Limb (tissue), 2 donors: Measurements from ENCODE around the gene NINL.
A peak's percentile ranks its signal among the peaks of the same experiment; 100 is the strongest.
"Not testable (repeated sequence)": the region's sequence is repeated elsewhere in the genome, so short reads cannot be mapped to it uniquely, and the experiment has no call there.

Source experiments
- DNase-seq, 2 donors: peaks; one replicate each; pipeline ENCODE4 v3.0.0-alpha.2; 2016; ENCODE audit errors: extremely low spot score in 2 of 2

Gene NINL

DNA sequence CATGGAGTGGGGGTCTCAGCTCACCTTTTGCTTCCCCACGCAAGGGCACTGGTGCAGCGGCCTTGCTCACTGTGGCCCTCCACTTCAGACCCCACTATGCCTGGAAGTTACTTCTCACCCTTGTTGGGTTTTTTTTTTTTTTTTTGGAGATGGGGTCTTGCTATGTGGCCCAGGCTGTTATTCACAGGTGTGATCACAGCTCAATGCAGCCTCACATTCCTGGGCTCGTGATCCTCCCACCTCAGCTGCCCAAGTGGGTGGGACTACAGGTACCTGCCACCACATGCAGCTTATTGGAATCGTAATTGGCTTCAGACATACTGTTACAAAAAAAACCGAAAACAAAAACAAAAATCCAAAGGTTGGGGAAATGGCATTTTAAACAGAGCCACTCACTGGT, 32.4 kb downstream of the NINL start:
- DNase-seq = no peak

DNA sequence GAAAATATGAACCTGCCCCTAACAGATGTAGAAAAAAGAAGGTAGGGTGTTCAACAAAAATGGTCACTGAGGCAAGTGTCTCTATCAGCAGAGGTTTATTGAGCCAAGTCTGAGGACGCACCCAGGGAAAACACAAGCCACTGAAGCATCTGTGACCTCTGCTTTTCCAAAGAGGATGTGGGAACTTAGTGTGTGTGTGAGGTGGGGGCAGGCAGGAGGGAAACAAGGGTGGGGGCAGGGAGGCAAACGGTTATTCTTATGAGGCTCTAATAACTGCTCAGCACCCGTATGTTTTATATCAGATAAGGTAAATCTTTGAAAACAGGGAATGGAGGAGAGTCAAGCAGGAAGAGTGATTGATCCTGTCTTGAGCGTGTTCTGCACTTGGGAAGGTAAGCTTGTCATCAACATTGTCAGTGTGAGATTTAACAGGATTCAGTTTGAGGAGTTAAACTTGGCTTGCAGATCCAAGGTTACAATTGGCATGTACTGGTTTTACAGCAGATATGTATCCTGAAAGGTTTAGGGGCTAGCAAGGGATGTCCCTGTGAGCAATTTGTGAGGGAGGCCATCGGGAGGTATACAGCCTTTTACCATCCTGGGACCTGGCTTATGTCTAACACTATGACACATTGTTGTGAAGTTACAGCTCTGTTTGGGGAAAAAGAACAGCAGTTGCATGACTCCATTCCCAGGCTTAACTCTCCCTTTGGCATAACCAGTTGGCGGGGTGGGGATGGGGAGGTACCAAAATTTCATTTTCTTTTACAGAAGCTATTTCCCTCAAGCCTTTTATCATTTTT, 33.7 kb downstream of the NINL start:
- no peak for DNase-seq

- not testable (repeated sequence) for DNase-seq
Observed at GRCh38 chr20:25550645-25551337, 34.5 kb downstream of the NINL start.

DNA sequence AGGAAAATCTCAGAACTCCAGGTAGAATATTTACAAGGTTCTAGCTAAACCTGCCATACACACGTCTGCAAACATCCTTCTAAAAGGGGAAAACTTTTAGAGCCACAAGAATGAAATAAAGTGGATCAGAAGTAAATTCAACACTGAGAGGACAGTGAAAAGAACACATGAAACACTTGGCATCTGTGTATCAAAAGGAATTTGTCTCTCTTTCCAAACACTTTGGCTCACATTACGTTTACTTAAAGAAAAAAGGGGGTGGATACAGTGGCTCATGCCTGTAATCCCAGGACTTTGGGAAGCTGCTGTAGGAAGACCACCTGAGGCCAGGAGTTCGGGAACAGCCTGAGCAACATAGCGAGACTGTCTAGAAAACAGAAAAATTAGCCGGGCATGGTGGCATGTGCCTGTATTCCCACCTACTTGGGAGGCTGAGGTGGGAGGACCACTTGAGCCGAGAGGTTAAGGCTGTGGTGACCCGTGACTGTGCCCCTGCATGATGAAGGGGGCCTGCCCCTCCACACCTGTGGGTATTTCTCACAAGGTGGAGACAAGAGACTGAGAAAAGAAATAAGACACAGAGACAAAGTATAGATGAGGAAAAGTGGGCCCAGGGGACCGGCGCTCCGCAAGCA, 35.4 kb downstream of the NINL start:
- DNase-seq = peak in 1 of 2 donors; percentile 36

- no peak for DNase-seq
Observed at GRCh38 chr20:25549172-25549773, 36.1 kb downstream of the NINL start.

GRCh38 chr20:25548613-25549086, 36.7 kb downstream of the NINL start:
- DNase-seq = no peak

DNA sequence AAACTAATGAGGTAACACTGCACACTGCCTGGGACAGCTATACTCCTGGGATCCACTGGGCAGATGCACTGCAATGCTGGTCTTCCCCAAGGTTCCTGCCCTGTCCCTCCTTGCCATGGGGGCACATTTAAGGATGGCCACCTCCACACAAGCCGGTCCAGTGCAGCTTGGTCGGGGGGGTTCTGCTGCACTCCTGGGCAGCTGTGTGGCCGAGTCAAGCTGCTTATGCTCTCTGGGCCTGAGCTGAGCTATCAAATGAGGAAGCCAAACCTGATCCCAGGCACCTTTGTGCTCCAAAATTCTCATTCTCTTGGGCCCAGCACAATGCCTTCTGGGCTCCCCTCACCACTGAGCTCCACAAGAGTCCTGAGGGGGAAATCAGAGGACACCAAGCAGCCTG, 37.3 kb downstream of the NINL start:
- DNase-seq = no peak

DNA sequence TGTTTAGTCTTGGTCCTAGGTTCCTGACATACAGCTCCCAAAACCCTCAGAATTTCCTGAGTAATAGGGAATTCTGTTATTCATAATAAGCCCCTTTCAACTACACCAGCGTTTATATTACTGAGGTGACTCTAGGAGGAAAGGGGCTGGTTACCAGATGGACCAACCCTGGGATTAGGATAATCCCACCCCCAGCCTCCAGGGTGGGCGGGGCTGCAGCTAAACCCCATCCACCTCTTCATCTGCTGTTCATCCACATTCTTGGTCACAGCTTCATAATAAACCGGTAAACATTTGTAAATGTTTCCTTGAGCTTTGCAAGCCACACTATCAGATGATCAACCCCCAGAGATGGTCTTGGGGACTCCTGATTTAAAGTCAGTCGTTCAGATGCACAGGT, 38.3 kb downstream of the NINL start:
- no peak for DNase-seq

DNA sequence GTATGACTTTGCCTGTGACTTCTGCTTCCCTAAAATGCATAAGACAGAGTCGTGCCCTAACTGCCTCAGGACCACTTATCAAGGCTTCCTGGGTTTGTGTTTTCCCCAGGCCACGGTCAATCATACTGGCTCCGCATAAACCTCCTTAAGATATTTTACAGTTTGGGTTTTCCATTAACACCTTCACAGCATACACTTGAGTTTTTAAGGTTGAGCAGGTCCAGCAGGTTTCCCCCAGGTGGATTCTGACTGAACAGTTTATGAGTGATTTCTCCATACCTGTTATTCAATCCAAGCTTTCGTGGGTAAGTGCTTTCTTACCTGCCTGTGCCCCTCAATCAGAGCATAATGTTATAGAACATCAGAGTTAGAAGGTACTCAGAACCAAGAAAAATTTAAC, 39.3 kb downstream of the NINL start:
- no peak for DNase-seq

DNA sequence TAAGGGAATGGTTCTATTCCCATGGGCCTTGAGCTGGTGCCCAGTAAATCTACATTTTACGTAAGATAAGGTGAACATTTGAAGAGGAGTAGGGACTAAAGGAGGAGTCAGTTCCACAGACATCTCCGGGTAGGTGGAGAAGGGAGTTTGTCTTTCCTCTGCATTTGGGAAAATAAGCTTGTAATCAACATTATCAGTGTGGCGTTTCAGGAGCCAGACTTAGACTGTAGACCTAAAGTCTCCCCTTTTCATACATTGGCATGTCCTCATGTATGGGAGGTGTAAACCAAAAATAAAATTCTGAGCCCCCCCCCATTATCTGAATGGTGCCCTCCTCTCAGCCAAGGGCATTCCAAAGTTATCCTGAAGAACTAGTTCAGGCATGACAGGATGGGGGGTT, 40.2 kb downstream of the NINL start:
- DNase-seq = no peak

- DNase-seq = no peak
Observed at GRCh38 chr20:25544734-25545133, 40.6 kb downstream of the NINL start.

- DNase-seq = no peak
Observed at GRCh38 chr20:25544311-25544710, 41.0 kb downstream of the NINL start.

DNA sequence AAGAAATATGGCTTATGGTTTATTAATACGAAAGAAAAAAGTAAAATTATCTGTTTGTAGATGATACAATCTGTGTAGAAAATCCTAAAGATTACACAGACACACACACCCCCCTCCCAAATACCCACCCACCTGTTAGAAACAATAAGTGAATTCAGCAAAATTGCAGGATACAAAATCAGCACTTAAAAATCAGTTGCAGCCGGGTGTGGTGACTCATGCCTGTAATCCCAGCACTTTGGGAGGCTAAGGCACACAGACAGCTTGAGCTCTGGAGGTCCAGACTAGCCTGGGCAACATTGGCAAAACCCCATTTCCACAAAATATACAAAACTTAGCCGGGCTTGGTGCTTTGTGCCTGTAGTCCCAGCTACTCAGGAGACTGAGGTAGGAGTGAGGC, 42.3 kb downstream of the NINL start:
- no peak for DNase-seq

DNA sequence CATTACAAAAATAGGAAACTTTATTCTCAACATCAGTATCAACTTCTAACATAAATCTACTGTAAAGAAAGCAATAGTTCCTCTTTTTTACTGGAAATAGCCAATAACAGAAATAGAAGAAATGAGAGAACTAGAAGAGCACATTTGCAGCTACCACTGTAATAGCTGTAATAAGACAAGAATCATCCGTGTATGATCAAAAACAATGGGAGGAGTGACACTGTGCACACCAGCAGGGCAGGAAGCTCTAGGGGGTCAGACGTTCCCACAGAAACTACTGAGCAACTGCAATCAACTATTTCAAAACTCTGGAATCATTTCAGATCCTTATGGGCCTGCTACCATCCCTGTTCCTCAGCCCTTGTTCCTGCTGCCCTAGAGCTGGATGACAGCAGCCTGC, 43.7 kb downstream of the NINL start:
- no peak for DNase-seq

GRCh38 chr20:25539742-25540672, 45.3 kb downstream of the NINL start:
- DNase-seq = peak in 1 of 2 donors; percentile 42

GRCh38 chr20:25538838-25539665, 46.3 kb downstream of the NINL start:
- no peak for DNase-seq

DNA sequence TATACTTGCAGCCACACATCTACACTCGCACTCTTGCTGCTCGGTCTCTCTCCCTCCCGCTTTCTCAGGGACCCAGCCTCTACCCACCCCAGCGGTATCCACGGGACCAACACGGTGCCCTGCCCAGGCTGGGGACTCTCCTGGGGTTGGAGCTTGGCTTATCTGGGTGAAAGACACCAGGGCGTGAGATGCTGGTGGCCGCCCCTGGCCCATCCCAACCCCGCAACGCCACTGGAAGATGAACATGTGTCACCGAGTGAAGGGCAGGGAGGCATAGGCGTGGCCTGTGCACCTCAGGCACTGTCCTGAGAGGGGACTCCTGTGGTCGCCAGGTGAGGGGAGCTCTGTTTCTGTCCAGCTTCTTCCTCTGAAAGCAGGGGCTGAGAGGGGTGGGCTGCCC, 47.4 kb downstream of the NINL start:
- no peak for DNase-seq

DNA sequence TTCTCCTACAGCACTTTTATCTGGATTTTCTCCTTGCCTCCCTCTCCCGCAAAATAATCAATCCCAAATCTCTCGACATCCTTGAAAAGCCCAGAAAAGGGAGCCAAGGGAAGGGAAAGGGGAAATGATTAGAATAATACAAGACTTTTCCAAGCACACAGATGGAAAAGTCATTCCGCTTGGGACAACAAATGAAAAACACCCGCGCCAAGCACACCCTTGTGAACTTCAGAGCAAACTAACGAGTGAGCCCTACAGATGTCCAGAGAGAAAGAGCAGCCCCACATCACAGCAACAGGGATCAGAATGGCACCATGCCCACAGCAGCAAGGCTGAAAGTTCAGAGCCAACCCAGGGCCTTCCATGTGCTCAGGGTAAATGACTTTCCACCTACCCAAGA, 49.6 kb downstream of the NINL start:
- DNase-seq = no peak

GRCh38 chr20:25534845-25535244, 50.5 kb downstream of the NINL start:
- no peak for DNase-seq
